Ascending aorta (tissue), 2 donors: ENCODE data around the gene CIAO2B. TPM values are rescaled to one million over a fixed set of nuclear protein-coding genes. Genes with fewer than 3 reads are reported as not detected.
A peak's percentile ranks its signal among the peaks of the same experiment; 100 is the strongest.

Experiments used
- DNase-seq, 2 donors: peaks; one replicate each; pipeline ENCODE4 v3.0.0-alpha.2; 2019; ENCODE audit warnings: low spot score in 2 of 2
- H3K27ac ChIP-seq, 2 donors: fragments of 200-600 bp; sonication (generic); one replicate each; pipeline ENCODE4 v1.5.1; 2016 to 2017; ENCODE audit warnings: mild to moderate bottlenecking in 1 of 2
- H3K27me3 ChIP-seq: fragments of 200-600 bp; sonication (generic); one replicate; pipeline ENCODE4 v1.5.1; 2017
- H3K36me3 ChIP-seq, 2 donors: fragments of 200-600 bp; sonication (generic); one replicate each; pipeline ENCODE4 v1.5.1; 2016
- H3K4me1 ChIP-seq, 2 donors: fragments of 200-600 bp; sonication (generic); one replicate each; pipeline ENCODE4 v1.5.1; 2016 to 2017; ENCODE audit warnings: mild to moderate bottlenecking in 1 of 2
- H3K4me3 ChIP-seq, 2 donors: fragments of 200-600 bp; sonication (generic); one replicate each; pipeline ENCODE4 v1.5.1; 2016 to 2017; ENCODE audit warnings: mild to moderate bottlenecking in 1 of 2
- H3K9me3 ChIP-seq, 2 donors: fragments of 200-600 bp; sonication (generic); one replicate each; pipeline ENCODE4 v1.5.1; 2016
- intact Hi-C: fragments of 100-400 bp; cut with DNase I; formaldehyde crosslinking; loops from one replicate; pipeline ENCODE4 v1.15.1; 2023
- total RNA-seq: library from RNA; depleted of rRNA; stranded (reverse); fragments of >200 nt; gene quantifications from one replicate; pipeline ENCODE4 v1.1.0, GENCODE V29; 2016
- TF ChIP-seq, protein P1 (sequence below), 3 experiments: fragments of 200-600 bp in 2 of 3; fragments of 450-650 bp in 1 of 3; sonication (generic) in 2 of 3; IDR thresholded peaks; one replicate each; pipeline ENCODE4 v1.5.1; 2016 to 2019; ENCODE audit warnings: antibody characterized with exemption in 3 of 3, mild to moderate bottlenecking in 1 of 3, moderate library complexity in 1 of 3

Gene CIAO2B
- total RNA-seq = 255 TPM

DNA sequence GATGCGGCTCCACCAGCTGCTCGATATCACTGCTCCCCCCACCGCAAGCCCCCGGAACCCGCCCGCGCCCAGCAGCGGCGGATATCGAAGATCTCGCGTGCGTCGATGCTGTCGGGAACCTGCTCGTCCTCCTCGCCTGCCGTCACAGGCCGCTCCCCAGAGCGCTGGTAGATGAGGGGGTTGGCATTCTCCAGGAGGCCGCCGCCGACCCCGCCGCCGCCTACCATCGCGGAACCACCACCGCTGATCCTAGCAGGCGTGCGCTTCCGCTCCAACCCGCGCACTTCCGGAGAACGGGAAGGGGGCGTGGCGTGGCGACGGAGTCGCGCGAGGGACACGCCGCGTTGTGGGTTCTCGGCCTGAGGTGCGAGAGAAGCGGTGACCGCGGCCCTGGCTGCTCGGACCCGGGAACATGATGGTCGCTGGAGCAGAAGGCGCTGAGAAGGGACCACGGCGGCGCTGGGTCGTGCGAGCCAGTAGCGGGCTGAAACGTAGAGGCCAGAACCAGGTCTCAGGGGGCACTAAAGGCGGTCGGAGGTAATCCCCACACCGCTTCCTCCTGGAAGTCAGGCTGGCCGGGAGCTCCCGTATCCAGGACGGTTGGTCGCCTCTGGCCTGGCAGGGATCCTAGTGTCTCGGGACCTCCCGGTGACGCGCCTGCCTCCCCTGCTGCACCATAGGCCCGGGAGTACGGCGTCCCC, at the start of gene CIAO2B:
CIAO2B (minus strand) TSS at position 265 of the 701 bp plus-strand sequence; CDS start at position 227, 38 bp downstream.
- Histone ChIP-seq H3K27me3 (no peaks in the 10 kb centered on the region), H3K27ac (peak within 1 kb of the TSS; percentile 90 to 95), H3K4me1 (peaks cover 17 to 24% of the 10 kb centered on the region in 2 donors), H3K9me3 (no peaks in the 10 kb centered on the region), H3K4me3 (peak within 1 kb of the TSS; percentile 87 to 94), H3K36me3 (peaks cover 3 to 17% of the 10 kb centered on the region in 2 donors)
- peak; percentile 60 to 95 for DNase-seq
- intact Hi-C loops = loop anchor here (1.0 kb wide), 1 partner anchor 9 kb away; the partner anchor contains the start of gene RRAD
- TF ChIP-seq, protein P1, sequence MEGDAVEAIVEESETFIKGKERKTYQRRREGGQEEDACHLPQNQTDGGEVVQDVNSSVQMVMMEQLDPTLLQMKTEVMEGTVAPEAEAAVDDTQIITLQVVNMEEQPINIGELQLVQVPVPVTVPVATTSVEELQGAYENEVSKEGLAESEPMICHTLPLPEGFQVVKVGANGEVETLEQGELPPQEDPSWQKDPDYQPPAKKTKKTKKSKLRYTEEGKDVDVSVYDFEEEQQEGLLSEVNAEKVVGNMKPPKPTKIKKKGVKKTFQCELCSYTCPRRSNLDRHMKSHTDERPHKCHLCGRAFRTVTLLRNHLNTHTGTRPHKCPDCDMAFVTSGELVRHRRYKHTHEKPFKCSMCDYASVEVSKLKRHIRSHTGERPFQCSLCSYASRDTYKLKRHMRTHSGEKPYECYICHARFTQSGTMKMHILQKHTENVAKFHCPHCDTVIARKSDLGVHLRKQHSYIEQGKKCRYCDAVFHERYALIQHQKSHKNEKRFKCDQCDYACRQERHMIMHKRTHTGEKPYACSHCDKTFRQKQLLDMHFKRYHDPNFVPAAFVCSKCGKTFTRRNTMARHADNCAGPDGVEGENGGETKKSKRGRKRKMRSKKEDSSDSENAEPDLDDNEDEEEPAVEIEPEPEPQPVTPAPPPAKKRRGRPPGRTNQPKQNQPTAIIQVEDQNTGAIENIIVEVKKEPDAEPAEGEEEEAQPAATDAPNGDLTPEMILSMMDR (IDR thresholded peaks at IDR 0.05) = no peak

DNA sequence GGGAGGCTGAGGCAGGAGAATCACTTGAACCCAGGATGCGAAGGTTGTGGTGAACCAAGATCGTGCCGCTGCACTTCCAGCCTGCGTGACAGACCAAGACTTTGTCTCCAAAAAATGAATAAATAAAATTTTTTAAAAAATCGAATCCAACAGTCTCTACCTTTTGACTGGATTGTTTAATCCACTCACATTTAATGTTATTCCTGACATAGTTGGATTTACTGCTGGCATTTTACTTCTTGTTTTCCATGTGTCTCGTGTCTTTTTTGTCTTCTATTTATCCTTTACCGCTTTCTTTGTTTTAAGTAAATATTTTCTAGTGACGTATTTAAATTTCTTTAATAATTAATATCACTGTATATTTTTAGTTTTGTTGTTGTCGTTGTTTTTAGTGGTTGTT, 48.8 kb upstream of the CIAO2B start:
- DNase-seq = no peak
- intact Hi-C loops = no loop called here

DNA sequence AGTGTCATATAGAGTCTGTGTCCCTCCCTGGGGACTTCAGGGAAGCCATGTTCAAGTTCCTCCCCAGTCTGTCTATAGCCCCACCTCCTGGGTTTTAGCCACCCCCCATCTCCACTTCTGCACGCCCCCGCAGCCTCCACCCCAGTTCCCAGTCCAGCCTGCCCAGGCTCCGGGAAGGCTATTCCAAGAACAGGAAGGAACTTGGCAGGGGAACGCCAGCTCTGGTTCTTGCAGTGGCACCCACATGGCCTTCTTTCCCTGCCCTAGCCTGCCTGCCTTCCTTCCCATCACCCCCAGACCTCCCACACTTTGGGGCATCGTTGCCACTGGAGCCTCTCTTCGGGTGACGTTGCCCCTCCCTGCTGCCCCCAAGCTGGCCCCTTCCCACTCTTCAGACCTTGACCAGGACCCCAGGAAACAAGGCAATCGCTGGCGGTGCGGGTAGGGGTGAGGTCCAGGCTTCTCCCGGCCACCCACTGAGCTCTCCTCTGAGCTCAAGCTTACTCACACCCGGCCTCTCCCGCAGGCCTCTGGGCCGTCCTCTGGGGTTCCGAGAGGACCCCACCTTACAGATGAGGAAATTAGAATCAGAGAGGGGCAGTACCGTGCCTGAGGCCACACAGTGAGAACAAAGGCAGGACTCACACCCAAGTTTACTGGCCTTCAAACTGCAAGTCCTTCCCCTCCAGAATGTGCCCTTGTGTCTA, 45.0 kb upstream of the CIAO2B start:
- no peaks in the 10 kb centered on the region for H3K9me3 ChIP-seq
- intact Hi-C loops = loop anchor here (2.0 to 5.0 kb wide), 3 partner anchors 36 to 128 kb away; partner anchors contain the start of genes CBFB and PHAF1
- DNase-seq = peak in 1 of 2 donors; percentile 85
- H3K27me3 ChIP-seq = no peaks in the 10 kb centered on the region
- no peak overlapping the region for H3K4me3 ChIP-seq
- TF ChIP-seq, protein P1 (IDR thresholded peaks at IDR 0.05) = no peak
- no peaks in the 10 kb centered on the region for H3K36me3 ChIP-seq
- H3K4me1 ChIP-seq = peaks cover 0 to 7% of the 10 kb centered on the region in 2 donors
- peak overlapping the region in 1 of 2 donors; percentile 1 for H3K27ac ChIP-seq

More for the DNA sequence above, 48.8 kb upstream of the CIAO2B start:
- Histone ChIP-seq H3K36me3 (no peaks in the 10 kb centered on the region), H3K27ac (no peak overlapping the region), H3K27me3 (no peaks in the 10 kb centered on the region), H3K4me3 (no peak overlapping the region), H3K9me3 (no peaks in the 10 kb centered on the region), H3K4me1 (peaks cover 0 to 7% of the 10 kb centered on the region in 2 donors)
- TF ChIP-seq, protein P1 (IDR thresholded peaks at IDR 0.05) = no peak

DNA sequence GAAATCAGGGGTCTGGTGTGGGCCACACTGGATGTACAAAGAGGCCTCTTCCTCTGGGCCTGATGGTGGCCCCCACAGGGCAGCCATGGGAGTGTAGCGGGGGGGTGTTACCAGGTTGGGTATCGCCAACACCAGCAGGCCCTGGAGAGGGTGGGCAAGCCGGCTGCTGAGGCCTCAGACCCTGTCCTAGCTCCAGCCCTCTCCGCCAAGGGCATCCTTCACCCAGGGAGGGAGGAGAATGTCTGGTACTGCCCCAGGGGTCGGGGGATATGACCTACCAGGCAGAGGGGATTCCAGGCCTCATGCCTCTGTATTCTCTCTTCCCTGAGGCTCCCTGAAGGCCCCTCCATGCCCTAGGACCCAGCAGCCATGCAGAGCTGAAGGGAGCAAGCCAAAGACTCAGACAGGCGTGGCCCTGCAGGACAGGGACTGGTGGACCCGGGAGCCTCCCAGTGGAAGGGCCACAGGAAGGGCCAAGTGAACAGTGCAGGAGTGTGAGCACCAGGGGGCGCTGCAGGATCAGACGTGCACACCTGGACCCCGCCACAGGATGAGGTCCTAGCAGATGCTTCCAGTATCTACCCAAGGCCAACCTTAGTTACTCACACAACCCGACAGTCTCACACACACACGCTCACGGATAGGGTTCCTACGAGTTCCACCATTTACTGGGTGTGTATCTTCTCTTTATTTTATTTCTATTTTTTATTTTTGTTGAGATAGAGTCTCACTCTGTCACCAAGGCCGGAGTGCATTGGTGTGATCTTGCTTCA, 43.3 kb upstream of the CIAO2B start:
- no peaks in the 10 kb centered on the region for H3K27me3 ChIP-seq
- TF ChIP-seq, protein P1 (IDR thresholded peaks at IDR 0.05) = peak; percentile 95 to 99 (median 97)
- intact Hi-C loops = loop anchor here (1.0 to 5.0 kb wide), 5 partner anchors 37 to 208 kb away; partner anchors contain the start of genes CBFB and PHAF1
- H3K9me3 ChIP-seq = no peaks in the 10 kb centered on the region
- no peak overlapping the region for H3K4me3 ChIP-seq
- peaks cover 0 to 7% of the 10 kb centered on the region in 2 donors for H3K4me1 ChIP-seq
- DNase-seq = peak; percentile 35 to 92
- no peaks in the 10 kb centered on the region for H3K36me3 ChIP-seq
- no peak overlapping the region for H3K27ac ChIP-seq

DNA sequence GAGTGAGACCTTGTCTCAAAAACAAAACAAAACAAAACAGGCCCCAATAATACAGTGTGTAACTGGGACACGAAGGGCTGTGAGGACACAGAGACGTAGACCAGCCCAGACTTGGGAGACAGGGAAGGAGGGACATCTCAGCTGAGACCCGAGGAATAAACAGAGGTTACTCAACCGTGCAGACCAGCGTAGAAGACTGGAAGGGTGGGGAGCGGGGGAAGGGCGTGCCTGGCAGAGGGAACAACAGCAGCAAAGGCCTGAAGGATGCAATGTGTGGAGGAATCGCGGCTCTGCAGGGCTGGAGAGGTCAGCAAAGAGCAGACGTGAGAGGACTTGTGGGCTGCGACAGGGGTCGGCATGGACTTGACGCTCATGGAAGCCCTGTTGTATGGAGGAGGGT, 42.5 kb upstream of the CIAO2B start:
- Histone ChIP-seq H3K36me3 (no peaks in the 10 kb centered on the region), H3K4me1 (peaks cover 0 to 7% of the 10 kb centered on the region in 2 donors), H3K27me3 (no peaks in the 10 kb centered on the region), H3K27ac (no peak overlapping the region), H3K9me3 (no peaks in the 10 kb centered on the region), H3K4me3 (no peak overlapping the region)
- intact Hi-C loops = loop anchor here (1.0 to 5.0 kb wide), 3 partner anchors 131 to 209 kb away; partner anchors contain the start of gene PHAF1
- TF ChIP-seq, protein P1 (IDR thresholded peaks at IDR 0.05) = no peak
- DNase-seq = no peak
